ENCODE results near the gene ADGRF5. TPM values are rescaled to one million over a fixed set of nuclear protein-coding genes. Genes with fewer than 3 reads are reported as not detected.

The ADGRF5 gene
- total RNA-seq, 1 experiment from 2014 or later, result 0.34 TPM

GRCh38 chr6:46933751-46934150 is 12.0 kb upstream of the ADGRF5 start:
- no peak overlapping the region for H3K4me3 ChIP-seq (ENCODE audit: low read depth, low read length, poor library complexity, severe bottlenecking)
- no peak for TF ChIP-seq EZH2 (IDR thresholded peaks at IDR 0.05; ENCODE audit: borderline replicate concordance, low read depth, low read length, poor library complexity, severe bottlenecking)
- no peak for TF ChIP-seq CTCF (conservative IDR thresholded peaks at IDR 0.05; ENCODE audit: low read depth, low read length)
- ChIA-PET POLR2A (ENCODE audit: low non-redundant PET) (no interaction called here), CTCF (no interaction called here)
- intact Hi-C loops (cut with micrococcal nuclease; ENCODE audit: unreplicated experiment), result no loop called here
- no peaks in the 10 kb centered on the region for H3K9me3 ChIP-seq (ENCODE audit: low read depth, low read length, poor library complexity, severe bottlenecking)
- no peak overlapping the region for H3K27ac ChIP-seq (ENCODE audit: low read depth, low read length, poor library complexity, severe bottlenecking)
- peaks cover 21% of the 10 kb centered on the region for H3K27me3 ChIP-seq (replicated peaks; ENCODE audit: insufficient read depth, low read depth, low read length, poor library complexity)
- no peaks in the 10 kb centered on the region for H3K4me1 ChIP-seq (ENCODE audit: insufficient read depth, low read length, poor library complexity, severe bottlenecking)
- BruUV-seq (replicated peaks), result no TSS peak
- H3K36me3 ChIP-seq (ENCODE audit: insufficient read depth, low read length, poor library complexity, severe bottlenecking), result no peaks in the 10 kb centered on the region
- DNase-seq (ENCODE audit: low spot score), result no peak

- Histone ChIP-seq H3K4me3 (ENCODE audit: low read depth, low read length, poor library complexity, severe bottlenecking) (no peak overlapping the region), H3K9me3 (ENCODE audit: low read depth, low read length, poor library complexity, severe bottlenecking) (no peaks in the 10 kb centered on the region), H3K27me3 (replicated peaks; ENCODE audit: insufficient read depth, low read depth, low read length, poor library complexity) (peaks cover 21% of the 10 kb centered on the region), H3K4me1 (ENCODE audit: insufficient read depth, low read length, poor library complexity, severe bottlenecking) (no peaks in the 10 kb centered on the region), H3K27ac (ENCODE audit: low read depth, low read length, poor library complexity, severe bottlenecking) (no peak overlapping the region), H3K36me3 (ENCODE audit: insufficient read depth, low read length, poor library complexity, severe bottlenecking) (no peaks in the 10 kb centered on the region)
- BruUV-seq (replicated peaks), result no TSS peak
- no peak for DNase-seq (ENCODE audit: low spot score)
- CTCF ChIA-PET, result no interaction called here
- POLR2A ChIA-PET (ENCODE audit: low non-redundant PET), result no interaction called here
- TF ChIP-seq EZH2 (IDR thresholded peaks at IDR 0.05; ENCODE audit: borderline replicate concordance, low read depth, low read length, poor library complexity, severe bottlenecking), result no peak
- TF ChIP-seq CTCF (conservative IDR thresholded peaks at IDR 0.05; ENCODE audit: low read depth, low read length), result no peak
- intact Hi-C loops (cut with micrococcal nuclease; ENCODE audit: unreplicated experiment), result no loop called here
Measured at GRCh38 chr6:46932526-46933319, 11.0 kb upstream of the ADGRF5 start.

GRCh38 chr6:46931416-46931815 is 9.7 kb upstream of the ADGRF5 start:
- no peak overlapping the region for H3K4me3 ChIP-seq (ENCODE audit: low read depth, low read length, poor library complexity, severe bottlenecking)
- TF ChIP-seq CTCF (conservative IDR thresholded peaks at IDR 0.05; ENCODE audit: low read depth, low read length) (no peak), EZH2 (IDR thresholded peaks at IDR 0.05; ENCODE audit: borderline replicate concordance, low read depth, low read length, poor library complexity, severe bottlenecking) (no peak)
- H3K27ac ChIP-seq (ENCODE audit: low read depth, low read length, poor library complexity, severe bottlenecking), result no peak overlapping the region
- ChIA-PET POLR2A (ENCODE audit: low non-redundant PET) (interaction anchor here (0.5 kb wide), 1 partner anchor 30 kb away, joined by 3 read pairs; no protein-coding TSS in a partner anchor), CTCF (no interaction called here)
- intact Hi-C loops (cut with micrococcal nuclease; ENCODE audit: unreplicated experiment), result no loop called here
- no peaks in the 10 kb centered on the region for H3K9me3 ChIP-seq (ENCODE audit: low read depth, low read length, poor library complexity, severe bottlenecking)
- DNase-seq (ENCODE audit: low spot score), result no peak
- H3K27me3 ChIP-seq (replicated peaks; ENCODE audit: insufficient read depth, low read depth, low read length, poor library complexity), result peaks cover 21% of the 10 kb centered on the region
- H3K4me1 ChIP-seq (ENCODE audit: insufficient read depth, low read length, poor library complexity, severe bottlenecking), result no peaks in the 10 kb centered on the region
- BruUV-seq (replicated peaks), result no TSS peak
- H3K36me3 ChIP-seq (ENCODE audit: insufficient read depth, low read length, poor library complexity, severe bottlenecking), result no peaks in the 10 kb centered on the region
